GM21367 (cell line): Measurements from ENCODE around the gene MICALL2.

ENCODE experiments used
- ATAC-seq: cut with Tn5 transposase; IDR thresholded peaks from one replicate; pipeline ENCODE4 v1.9.1; 2021; ENCODE audit not compliant: unreplicated experiment

The MICALL2 gene

DNA sequence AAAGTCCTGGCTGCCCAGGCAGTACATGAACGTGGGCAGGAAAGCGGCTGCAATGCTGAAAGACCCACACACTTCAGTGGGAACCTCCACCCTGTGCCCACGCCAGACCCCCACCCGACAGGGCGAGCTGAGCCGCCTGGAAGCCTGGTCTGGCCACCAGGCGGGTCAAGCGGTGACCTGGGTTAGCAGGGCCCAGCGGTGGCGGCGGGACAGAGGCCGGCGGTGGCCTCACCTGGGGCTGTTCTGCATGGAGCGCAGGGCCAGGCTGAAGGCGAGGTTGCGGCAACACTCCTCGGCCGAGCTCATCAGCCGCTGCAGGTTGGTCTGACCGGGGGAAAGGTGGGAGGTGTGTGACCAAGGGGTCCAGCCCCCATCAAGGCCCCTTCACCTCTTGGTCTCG is 11.6 kb upstream of the MICALL2 start:
- ATAC-seq, result no peak

GRCh38 chr7:1468643-1469298 is 9.5 kb upstream of the MICALL2 start:
- no peak for ATAC-seq

- ATAC-seq, result no peak
Observed at GRCh38 chr7:1468203-1468602, 8.9 kb upstream of the MICALL2 start.

DNA sequence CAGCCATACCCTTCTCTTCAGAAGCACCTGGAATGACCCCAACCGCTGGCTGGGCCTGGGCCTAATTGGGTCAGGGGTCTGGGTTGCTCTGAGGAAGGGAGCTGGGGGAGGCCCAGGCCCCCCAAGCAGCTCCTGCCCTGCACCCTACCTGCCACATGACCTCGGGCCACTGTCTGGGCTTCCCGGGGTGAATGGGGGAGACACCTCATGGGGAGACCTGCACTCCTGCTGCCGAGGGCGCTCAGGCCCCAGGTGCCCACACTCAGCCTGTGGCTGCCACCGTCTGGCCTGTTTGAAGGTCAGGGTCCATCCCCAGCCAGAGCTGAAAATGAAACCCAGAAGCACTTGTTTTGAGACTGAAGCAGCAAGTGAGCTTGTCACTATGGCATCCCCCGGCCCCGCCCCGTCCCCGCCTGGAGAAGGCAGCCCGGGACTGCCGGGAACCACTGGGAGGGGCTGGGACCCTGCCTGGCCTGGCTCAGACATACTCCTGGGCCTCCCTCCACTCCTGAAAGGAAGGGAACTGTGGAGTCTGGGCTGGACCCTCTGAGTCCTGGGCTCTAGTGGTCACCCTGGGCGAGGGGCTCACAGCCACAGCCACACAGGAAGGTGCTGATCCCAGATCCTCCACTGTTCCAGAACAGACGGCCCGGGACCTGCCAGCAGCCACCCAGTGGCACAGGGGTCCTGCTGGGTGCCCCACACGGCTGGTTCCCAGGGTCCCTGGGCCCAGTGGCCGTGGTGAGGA is 7.4 kb upstream of the MICALL2 start:
- no peak for ATAC-seq

DNA sequence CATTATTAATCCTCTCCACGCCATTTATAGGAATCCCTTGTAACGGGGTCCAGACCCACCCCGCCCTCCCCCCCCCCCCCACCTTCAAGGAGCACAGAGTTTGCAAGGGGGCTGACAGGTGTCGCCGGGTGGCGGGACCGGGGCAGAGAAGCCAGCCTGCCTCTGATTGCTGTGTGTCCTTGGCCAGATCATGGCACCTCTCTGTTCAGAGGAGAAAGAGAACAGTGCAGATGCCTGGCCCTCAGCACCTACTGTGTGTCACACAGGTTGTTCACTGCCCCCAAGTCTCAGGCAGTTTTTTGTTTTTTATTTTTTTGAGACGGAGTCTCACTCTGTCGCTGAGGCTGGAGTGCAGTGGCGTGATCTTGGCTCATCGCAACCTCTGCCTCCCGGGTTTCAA is 5.4 kb upstream of the MICALL2 start:
- ATAC-seq, result no peak

DNA sequence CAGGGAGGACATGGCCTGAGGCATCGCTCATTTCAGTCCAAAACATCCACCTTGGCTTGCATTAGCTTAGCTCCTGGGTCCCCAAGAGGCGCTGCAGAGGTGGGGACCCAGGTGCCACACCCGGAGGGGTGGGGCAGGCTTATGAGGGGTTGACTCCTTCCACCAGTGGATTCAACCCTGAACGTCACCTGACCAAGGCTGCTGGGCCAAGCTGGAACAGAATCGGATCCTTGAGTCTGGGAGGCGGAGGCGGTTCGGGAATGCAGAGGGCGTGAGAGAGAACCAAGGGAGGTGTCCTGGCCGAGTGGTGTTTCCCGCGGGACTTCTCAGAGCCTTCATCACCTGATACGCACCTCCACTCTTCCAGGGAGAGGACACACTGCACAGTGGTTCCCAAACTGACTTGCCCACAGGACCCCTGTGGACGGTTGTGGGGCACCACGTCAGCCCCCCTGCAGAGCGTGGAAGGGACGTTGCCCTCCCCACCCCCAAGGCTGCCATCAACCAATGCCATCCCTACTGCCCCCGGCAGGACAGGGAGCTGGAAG is 4.5 kb upstream of the MICALL2 start:
- ATAC-seq, result no peak

GRCh38 chr7:1461646-1462375 is 2.5 kb upstream of the MICALL2 start:
- ATAC-seq, result no peak

DNA sequence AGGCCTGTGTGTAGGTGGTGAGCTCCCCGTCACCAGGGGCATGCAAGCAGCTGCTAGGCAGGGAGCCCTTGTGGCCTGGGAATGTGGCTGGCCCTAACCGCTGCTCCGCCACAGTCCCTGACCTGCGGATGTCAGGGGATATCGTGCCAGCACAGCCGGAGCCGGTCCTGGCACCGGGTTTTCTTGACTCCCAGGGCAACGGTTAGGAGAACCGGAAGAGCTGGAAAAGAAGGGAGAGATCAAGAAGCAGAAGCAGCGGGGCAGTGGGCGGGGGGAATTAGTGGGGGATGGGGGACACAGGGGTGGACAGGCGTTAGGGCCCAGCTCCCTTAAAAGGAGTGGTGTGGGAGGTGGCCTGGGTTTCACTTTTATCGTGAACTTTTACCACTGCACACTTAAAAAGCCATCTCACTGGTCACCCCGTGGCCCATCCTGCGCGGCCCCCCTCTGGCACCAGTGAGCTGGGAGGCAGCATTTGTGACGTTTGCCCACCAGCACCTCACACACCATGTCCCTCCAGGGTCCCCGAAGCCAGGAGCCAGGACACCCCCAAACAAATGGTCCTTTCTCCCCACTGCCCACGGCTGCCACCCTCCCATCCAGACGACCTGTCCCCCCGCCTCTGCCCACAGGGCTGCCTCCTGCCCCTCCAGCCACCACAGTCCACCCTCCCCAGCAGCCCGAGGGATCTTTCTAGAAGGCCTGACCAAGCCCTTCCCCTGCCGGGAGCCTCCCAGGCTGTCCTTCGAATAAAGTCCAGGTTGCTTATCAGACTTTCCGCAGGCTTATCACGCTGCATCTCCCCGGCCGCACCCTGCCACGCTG is 1.8 kb upstream of the MICALL2 start:
- ATAC-seq, result no peak

GRCh38 chr7:1459920-1460820 is 900 bp upstream of the MICALL2 start:
- ATAC-seq, result no peak

DNA sequence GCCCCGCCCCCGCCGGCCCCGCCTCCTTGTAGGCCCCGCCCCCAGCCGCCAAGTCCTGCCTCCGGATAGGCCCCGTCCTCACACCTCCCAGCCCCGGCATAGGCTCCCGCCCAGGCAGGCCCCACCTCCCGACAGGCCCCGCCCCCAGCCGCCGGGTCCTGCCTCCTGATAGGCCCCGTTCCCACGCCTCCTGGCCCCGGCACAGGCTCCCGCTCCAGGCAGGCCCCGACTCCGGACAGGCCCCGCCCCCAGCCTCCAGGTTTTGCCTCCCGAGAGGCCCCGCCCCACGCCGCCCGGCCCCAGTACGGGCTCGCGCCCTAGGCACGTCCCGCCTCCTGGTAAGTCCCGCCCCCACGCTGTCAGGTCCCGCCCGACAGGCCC is 232 bp upstream of the MICALL2 start:
- peak; percentile 86 for ATAC-seq

GRCh38 chr7:1457949-1458682 is 1.2 kb downstream of the MICALL2 start:
- ATAC-seq, result no peak

DNA sequence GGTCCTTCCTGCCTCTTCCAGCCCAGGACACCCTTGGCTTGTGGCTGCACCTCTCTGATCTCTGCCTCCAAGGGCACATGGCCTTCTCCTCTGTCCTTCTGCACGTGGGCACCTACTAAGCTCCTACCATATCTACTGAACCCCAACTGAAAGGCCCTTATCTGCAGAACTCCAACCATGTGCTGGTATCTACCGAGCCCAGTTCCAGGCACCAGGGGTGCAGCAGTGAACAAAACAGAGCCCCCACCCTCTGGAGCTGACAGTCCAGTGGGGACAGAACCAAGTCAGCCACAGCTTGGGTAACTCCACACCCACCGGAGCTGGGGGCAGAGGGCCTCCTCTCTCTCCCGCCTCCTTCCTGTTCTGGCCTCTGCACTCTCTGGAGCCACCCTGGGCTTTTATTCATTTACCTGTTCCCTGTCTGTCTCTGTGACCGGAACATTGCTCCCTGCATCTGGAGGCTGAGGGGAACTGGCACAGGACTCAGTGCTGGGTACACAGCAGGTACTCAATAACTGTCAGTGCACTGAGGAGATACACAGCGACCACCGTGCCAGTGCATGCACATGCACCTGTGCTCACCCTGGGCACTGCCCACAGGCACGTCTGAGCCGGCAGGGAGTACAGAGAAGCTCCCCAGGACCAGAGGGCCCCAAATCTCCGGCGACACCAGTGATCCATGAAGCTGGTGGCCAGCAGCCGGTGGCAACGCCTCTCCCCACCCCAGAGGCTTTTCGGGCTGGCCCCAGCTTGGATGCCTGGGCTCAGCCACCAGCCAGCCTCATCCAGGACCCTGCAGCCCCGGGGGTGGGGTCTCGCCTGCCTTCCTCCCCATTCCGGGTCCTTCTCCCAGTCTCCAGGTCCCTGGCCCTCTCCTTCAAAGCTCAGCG is 2.0 kb downstream of the MICALL2 start:
- ATAC-seq, result no peak

DNA sequence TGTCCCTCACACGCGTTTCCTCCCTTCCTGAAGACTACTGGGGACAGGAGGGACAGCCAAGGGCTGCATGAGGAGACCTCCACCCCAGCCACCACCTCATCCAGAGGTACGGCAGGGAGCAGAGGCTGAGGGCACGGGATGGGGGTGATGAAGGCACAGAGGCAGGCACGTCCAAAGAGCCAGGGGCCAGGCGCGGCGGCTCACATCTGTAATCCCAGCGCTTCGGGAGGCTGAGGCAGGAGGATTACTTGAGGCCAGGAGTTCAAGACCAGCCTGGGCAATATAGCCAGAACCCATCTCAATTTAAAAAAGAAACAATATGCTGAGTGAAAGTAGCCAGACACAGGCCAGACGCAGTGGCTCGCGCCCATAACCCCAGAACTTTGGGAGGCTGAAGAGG is 3.3 kb downstream of the MICALL2 start:
- no peak for ATAC-seq

DNA sequence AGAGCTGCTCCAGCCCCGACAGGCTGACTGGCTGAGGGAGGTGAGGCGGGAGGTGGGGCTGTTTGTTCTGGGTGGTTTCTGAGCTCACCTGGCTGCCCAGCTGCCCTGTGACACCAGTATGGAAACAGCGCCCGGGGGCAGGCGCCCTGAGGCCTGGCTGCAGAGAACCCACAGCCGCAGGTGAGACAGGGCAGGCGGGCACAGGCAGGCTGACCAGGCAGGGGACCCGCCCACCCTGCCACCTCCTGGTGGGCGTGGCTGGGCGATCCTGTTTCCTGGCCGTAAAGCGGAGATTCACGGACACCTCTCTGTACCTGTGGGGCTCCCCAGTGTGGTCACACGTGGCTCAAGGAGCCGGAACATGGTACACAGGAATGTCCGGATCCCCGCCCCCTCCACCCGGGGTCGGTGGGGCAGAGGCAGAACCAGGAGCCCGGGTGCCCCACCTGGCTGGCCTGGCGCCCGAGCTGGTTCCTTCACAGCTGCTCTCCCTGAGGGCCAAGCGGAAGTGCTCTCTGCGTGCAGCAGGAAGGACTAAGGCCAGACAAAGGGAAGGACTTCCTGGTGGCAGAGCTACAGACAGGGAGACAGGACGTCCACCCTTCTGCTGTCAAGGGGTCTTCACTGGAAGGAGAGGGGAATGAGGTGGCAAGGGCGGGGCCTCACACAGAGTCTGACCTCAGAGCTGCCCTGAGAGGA is 3.9 kb downstream of the MICALL2 start:
- no peak for ATAC-seq

GRCh38 chr7:1454542-1454941 is 4.7 kb downstream of the MICALL2 start:
- no peak for ATAC-seq

- ATAC-seq, result no peak
Observed at GRCh38 chr7:1452205-1452604, 7.1 kb downstream of the MICALL2 start.

DNA sequence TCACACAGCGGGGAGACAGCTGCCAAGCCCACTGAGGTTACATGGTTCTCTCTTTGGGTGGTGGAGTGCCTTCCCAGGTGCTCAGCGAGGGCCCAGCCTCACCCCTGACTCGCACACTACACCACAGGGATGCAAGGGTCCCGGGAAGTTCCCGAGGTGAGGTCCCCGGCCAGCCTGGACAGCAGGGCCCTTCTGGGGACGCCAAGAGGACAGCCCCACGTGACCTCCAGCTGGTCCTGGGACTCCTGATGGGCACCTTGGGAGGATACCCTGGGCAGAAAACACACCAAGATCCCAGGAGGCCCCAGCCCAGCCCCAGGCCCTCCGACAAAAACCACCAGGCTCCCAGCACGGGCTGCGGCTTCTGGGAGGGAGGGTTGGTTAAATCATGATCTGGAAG is 8.3 kb downstream of the MICALL2 start:
- ATAC-seq, result no peak

- ATAC-seq, result no peak
Observed at GRCh38 chr7:1450431-1450830, 8.8 kb downstream of the MICALL2 start.
